Osteocyte (in vitro differentiated cells): ENCODE measurements around the gene PRR29. TPM values are rescaled to one million over a fixed set of nuclear protein-coding genes. Genes with fewer than 3 reads are reported as not detected.

Source experiments
- DNase-seq: peaks from one replicate; pipeline ENCODE4 v3.0.0; 2021; ENCODE audit warnings: mixed read lengths; ENCODE audit not compliant: unreplicated experiment; ENCODE audit errors: extremely low spot score
- H3K27ac Mint-ChIP-seq: one replicate; pipeline ENCODE4 v1.8.0; 2021; ENCODE audit warnings: mild to moderate bottlenecking, mixed read lengths; ENCODE audit not compliant: unreplicated experiment
- H3K27me3 Mint-ChIP-seq: one replicate; pipeline ENCODE4 v1.8.0; 2021; ENCODE audit warnings: mixed read lengths; ENCODE audit not compliant: unreplicated experiment
- H3K36me3 Mint-ChIP-seq: one replicate; pipeline ENCODE4 v1.8.0; 2021; ENCODE audit warnings: mixed read lengths; ENCODE audit not compliant: unreplicated experiment
- H3K4me1 Mint-ChIP-seq: one replicate; pipeline ENCODE4 v1.8.0; 2021; ENCODE audit warnings: mixed read lengths; ENCODE audit not compliant: unreplicated experiment
- H3K4me3 Mint-ChIP-seq: one replicate; pipeline ENCODE4 v1.8.0; 2021; ENCODE audit warnings: mild to moderate bottlenecking, moderate library complexity, mixed read lengths; ENCODE audit not compliant: unreplicated experiment
- H3K9me3 Mint-ChIP-seq: one replicate; pipeline ENCODE4 v1.8.0; 2021; ENCODE audit warnings: mixed read lengths; ENCODE audit not compliant: unreplicated experiment
- CTCF ChIP-seq: fragments of 200-600 bp; sonication (generic); IDR thresholded peaks from 2 replicates; pipeline ENCODE4 v1.5.0; 2021; ENCODE audit warnings: antibody characterized with exemption, mild to moderate bottlenecking, moderate library complexity
- total RNA-seq: library from RNA; stranded (reverse); gene quantifications from 2 replicates; pipeline ENCODE4 v1.2.1, GENCODE V29; 2021

PRR29 gene
- total RNA-seq, 1 donor from 2014 or later, result not detected

DNA sequence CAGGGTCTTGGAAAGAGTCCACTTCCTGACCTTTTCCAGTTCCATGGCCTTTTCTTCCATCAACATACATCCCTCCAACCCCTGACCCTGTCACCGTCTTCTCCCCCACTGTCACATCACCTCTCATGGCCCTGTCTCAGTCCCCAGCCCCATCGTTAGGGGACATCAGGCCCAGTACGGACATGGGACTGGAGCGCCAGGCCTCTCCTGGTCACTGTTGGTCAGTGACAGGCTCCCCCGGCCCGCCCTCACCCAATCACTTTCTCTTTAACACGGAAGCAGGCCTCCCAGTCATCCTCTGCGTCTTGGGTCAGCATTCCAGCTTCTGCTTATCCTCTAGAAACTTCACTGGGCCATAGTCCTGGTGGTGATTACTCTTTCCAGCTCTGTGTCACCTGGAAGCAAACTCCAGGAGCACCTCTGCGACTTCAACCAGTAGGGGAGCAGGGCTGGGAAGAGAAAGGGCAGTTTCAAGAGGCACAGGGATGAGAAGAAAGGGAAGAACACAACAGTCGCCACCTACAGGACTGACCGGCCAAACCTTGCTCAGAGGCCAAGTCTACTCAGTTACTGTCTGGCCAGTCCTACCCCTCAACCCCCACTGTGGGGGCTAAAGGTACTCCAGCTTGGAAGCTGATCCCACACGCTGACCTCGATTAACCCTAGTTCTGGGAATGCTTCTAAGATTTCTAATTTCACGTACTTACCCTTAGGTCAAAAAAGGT is 38.2 kb downstream of the PRR29 start:
- H3K27me3 Mint-ChIP-seq, result no peaks in the 10 kb centered on the region
- no peak overlapping the region for H3K4me3 Mint-ChIP-seq
- no peak for DNase-seq
- H3K36me3 Mint-ChIP-seq, result peaks cover 11% of the 10 kb centered on the region
- TF ChIP-seq CTCF, result no peak
- H3K9me3 Mint-ChIP-seq, result no peaks in the 10 kb centered on the region
- no peak overlapping the region for H3K27ac Mint-ChIP-seq
- no peaks in the 10 kb centered on the region for H3K4me1 Mint-ChIP-seq

- no peak for DNase-seq
- Mint-ChIP-seq H3K9me3 (no peaks in the 10 kb centered on the region), H3K27me3 (no peaks in the 10 kb centered on the region), H3K36me3 (peaks cover 14% of the 10 kb centered on the region), H3K4me3 (no peak overlapping the region), H3K4me1 (peaks cover 1% of the 10 kb centered on the region), H3K27ac (no peak overlapping the region)
- no peak for TF ChIP-seq CTCF
Measured at GRCh38 chr17:64037180-64037579, 39.0 kb downstream of the PRR29 start.

DNA sequence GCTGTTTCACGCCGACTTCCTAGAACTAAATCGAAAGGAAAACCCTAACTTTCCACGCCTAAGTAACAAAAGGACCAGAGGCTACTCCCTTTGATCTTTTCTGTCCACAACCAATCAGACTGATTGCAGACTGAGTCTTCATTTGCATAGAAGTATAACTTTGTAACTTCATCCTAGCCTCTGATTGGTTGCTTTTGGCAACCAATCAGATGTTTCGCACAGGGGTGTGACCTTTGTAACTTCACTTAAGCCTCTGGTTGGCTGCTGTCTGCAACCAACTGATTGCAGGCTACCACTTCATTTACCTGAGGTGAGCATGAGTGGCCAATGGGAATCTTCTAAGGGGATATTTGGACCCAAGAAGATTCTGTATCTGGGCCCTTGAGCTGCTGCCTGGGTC is 39.7 kb downstream of the PRR29 start:
- H3K27ac Mint-ChIP-seq, result no peak overlapping the region
- no peaks in the 10 kb centered on the region for H3K27me3 Mint-ChIP-seq
- DNase-seq, result no peak
- H3K36me3 Mint-ChIP-seq, result peaks cover 16% of the 10 kb centered on the region
- H3K9me3 Mint-ChIP-seq, result no peaks in the 10 kb centered on the region
- no peak overlapping the region for H3K4me3 Mint-ChIP-seq
- peaks cover 4% of the 10 kb centered on the region for H3K4me1 Mint-ChIP-seq
- TF ChIP-seq CTCF, result no peak

DNA sequence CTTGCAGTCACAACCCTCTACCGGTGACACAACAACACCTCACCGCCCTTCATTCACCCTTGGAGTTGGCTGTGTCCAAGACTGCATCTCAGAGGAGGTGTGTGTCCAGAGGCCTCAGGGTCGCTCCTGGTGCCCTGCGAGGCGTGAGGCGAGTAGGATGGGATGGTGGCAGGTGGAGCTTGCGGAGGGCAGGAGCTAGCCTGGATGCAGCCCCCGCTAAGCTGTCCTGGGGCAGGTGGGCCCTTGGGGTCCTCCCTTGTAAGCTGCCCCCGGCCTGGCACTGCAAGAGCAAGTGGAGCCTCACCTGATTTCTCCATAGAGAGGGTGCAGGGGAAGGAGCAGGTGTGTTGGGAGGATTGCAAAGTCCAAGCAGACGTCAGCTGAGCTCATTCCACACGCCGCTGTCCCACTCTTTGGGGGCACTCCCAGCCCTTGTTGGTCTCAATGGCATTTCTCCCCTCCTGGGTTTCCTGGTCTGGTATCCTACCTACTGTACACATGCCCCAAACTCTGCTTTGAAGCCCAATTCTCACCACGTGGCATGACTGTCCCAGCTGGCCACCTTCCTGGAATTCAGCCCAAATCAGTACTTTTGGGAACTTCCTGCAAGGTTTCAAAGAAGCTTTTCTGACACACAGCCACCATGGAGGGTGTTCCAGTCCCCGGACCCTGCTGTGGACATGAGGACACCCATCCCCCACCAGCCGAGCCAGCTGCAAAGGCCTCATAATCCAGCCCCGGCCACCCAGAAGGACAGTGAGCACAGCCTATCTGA is 40.4 kb downstream of the PRR29 start:
- TF ChIP-seq CTCF, result no peak
- no peak for DNase-seq
- peaks cover 4% of the 10 kb centered on the region for H3K4me1 Mint-ChIP-seq
- no peaks in the 10 kb centered on the region for H3K9me3 Mint-ChIP-seq
- no peak overlapping the region for H3K4me3 Mint-ChIP-seq
- H3K27me3 Mint-ChIP-seq, result no peaks in the 10 kb centered on the region
- no peak overlapping the region for H3K27ac Mint-ChIP-seq
- H3K36me3 Mint-ChIP-seq, result peaks cover 18% of the 10 kb centered on the region

GRCh38 chr17:64039106-64039400 is 40.9 kb downstream of the PRR29 start:
- Mint-ChIP-seq H3K9me3 (no peaks in the 10 kb centered on the region), H3K27me3 (no peaks in the 10 kb centered on the region), H3K4me1 (peaks cover 4% of the 10 kb centered on the region), H3K27ac (no peak overlapping the region), H3K36me3 (peaks cover 22% of the 10 kb centered on the region), H3K4me3 (no peak overlapping the region)
- DNase-seq, result no peak
- TF ChIP-seq CTCF, result no peak
